H9 (cell line): Measurements from ENCODE around the gene VEZF1. TPM values are rescaled to one million over a fixed set of nuclear protein-coding genes. Genes with fewer than 3 reads are reported as not detected.

ENCODE experiments used
- DNase-seq: peaks from one replicate; pipeline ENCODE4 v3.0.0-alpha.2; 2017
- H2AFZ ChIP-seq: one replicate; pipeline ENCODE4 v1.6.1; 2013; ENCODE audit warnings: mild to moderate bottlenecking, low read length, control low read depth, moderate library complexity
- H2AK5ac ChIP-seq: 2 replicates; pipeline ENCODE4 v1.6.1; 2013; ENCODE audit warnings: low read length, control low read depth, mixed read lengths; ENCODE audit not compliant: insufficient read length
- H2BK120ac ChIP-seq: one replicate; pipeline ENCODE4 v1.6.1; 2013; ENCODE audit warnings: low read depth, mild to moderate bottlenecking, low read length, control low read depth, inconsistent platforms; ENCODE audit not compliant: poor library complexity, severe bottlenecking
- H2BK12ac ChIP-seq: 2 replicates; pipeline ENCODE4 v1.6.1; 2013; ENCODE audit warnings: low read length, control low read depth, mixed read lengths, low read depth; ENCODE audit not compliant: insufficient read length
- H2BK15ac ChIP-seq: 2 replicates; pipeline ENCODE4 v1.6.1; 2013; ENCODE audit warnings: low read depth, low read length, control low read depth
- H2BK20ac ChIP-seq: one replicate; pipeline ENCODE4 v1.6.1; 2013; ENCODE audit warnings: low read depth, mild to moderate bottlenecking, low read length, control low read depth, inconsistent platforms; ENCODE audit not compliant: poor library complexity, severe bottlenecking
- H2BK5ac ChIP-seq: 2 replicates; pipeline ENCODE4 v1.6.1; 2013; ENCODE audit warnings: low read length, control low read depth, mixed read lengths; ENCODE audit not compliant: insufficient read length
- H3K14ac ChIP-seq: 2 replicates; pipeline ENCODE4 v1.6.1; 2013; ENCODE audit warnings: low read length, control low read depth; ENCODE audit not compliant: insufficient read depth
- H3K18ac ChIP-seq: 2 replicates; pipeline ENCODE4 v1.6.1; 2013; ENCODE audit warnings: low read depth, mild to moderate bottlenecking, mixed read lengths, low read length, control low read depth; ENCODE audit not compliant: insufficient read length
- H3K23ac ChIP-seq: 2 replicates; pipeline ENCODE4 v1.6.1; 2013; ENCODE audit warnings: low read length, control low read depth, mixed read lengths, low read depth; ENCODE audit not compliant: insufficient read length
- H3K23me2 ChIP-seq: 2 replicates; pipeline ENCODE4 v1.6.1; 2013; ENCODE audit warnings: low read depth, mild to moderate bottlenecking, mixed read lengths, low read length, control low read depth; ENCODE audit not compliant: insufficient read length, poor library complexity, severe bottlenecking
- H3K27ac ChIP-seq: 2 replicates; pipeline ENCODE4 v1.5.1; 2013; ENCODE audit warnings: low read length, control low read depth, mixed read lengths, low read depth; ENCODE audit not compliant: insufficient read length
- H3K27me3 ChIP-seq: 2 replicates; pipeline ENCODE4 v1.6.1; 2013; ENCODE audit warnings: low read length, control low read depth, inconsistent platforms; ENCODE audit not compliant: insufficient read depth
- H3K4ac ChIP-seq: 2 replicates; pipeline ENCODE4 v1.6.1; 2013; ENCODE audit warnings: low read depth, mild to moderate bottlenecking, control low read depth, inconsistent platforms, low read length, moderate library complexity
- H3K4me1 ChIP-seq: 2 replicates; pipeline ENCODE4 v1.6.1; 2013; ENCODE audit warnings: low read length, control low read depth, inconsistent platforms; ENCODE audit not compliant: insufficient read depth
- H3K4me2 ChIP-seq: 2 replicates; pipeline ENCODE4 v1.6.1; 2013; ENCODE audit warnings: low read length, control low read depth, mixed read lengths; ENCODE audit not compliant: insufficient read length, insufficient read depth
- H3K56ac ChIP-seq: 2 replicates; pipeline ENCODE4 v1.6.1; 2013; ENCODE audit warnings: low read depth, mild to moderate bottlenecking, mixed read lengths, low read length, control low read depth; ENCODE audit not compliant: insufficient read length
- H3K79me1 ChIP-seq: 2 replicates; pipeline ENCODE4 v1.6.1; 2013; ENCODE audit warnings: low read depth, mild to moderate bottlenecking, moderate library complexity, low read length, control low read depth, inconsistent platforms; ENCODE audit not compliant: insufficient read depth, poor library complexity, severe bottlenecking
- H3K79me2 ChIP-seq: 2 replicates; pipeline ENCODE4 v1.6.1; 2013; ENCODE audit warnings: low read length, control low read depth, inconsistent platforms; ENCODE audit not compliant: insufficient read depth
- H3K9ac ChIP-seq: 2 replicates; pipeline ENCODE4 v1.6.1; 2013; ENCODE audit warnings: low read length, control low read depth, mixed read lengths; ENCODE audit not compliant: insufficient read length; ENCODE audit errors: extremely low read depth
- H3K9me3 ChIP-seq: one replicate; pipeline ENCODE4 v1.6.1; 2013; ENCODE audit warnings: low read depth, low read length, inconsistent platforms; ENCODE audit not compliant: control insufficient read depth
- H3T11ph ChIP-seq: one replicate; pipeline ENCODE4 v1.6.1; 2013; ENCODE audit warnings: mild to moderate bottlenecking, low read length, control low read depth, inconsistent platforms
- H4K20me1 ChIP-seq: one replicate; pipeline ENCODE4 v1.6.1; 2013; ENCODE audit not compliant: control insufficient read depth, insufficient read length, insufficient read depth
- H4K5ac ChIP-seq: 2 replicates; pipeline ENCODE4 v1.6.1; 2013; ENCODE audit warnings: low read depth, mild to moderate bottlenecking, mixed read lengths, low read length, control low read depth; ENCODE audit not compliant: insufficient read length
- H4K8ac ChIP-seq: replicated peaks from 2 replicates; pipeline ENCODE4 v1.6.1; 2013; ENCODE audit warnings: low read length, control low read depth, mixed read lengths, low read depth; ENCODE audit not compliant: insufficient read length
- H4K91ac ChIP-seq: 2 replicates; pipeline ENCODE4 v1.6.1; 2013; ENCODE audit warnings: low read depth, mild to moderate bottlenecking, moderate library complexity, mixed read lengths, low read length, control low read depth; ENCODE audit not compliant: insufficient read length
- H3K27ac Mint-ChIP-seq, 3 experiments: 2 replicates in 2 of 3; 3 replicates in 1 of 3; pipeline ENCODE4 v1.8.0; 2020 to 2021; ENCODE audit warnings: mixed read lengths in 3 of 3, mild to moderate bottlenecking in 1 of 3, moderate library complexity in 1 of 3
- H3K27me3 Mint-ChIP-seq: 2 replicates; pipeline ENCODE4 v1.8.0; 2021; ENCODE audit warnings: low read depth, mild to moderate bottlenecking, moderate library complexity, mixed read lengths
- H3K36me3 Mint-ChIP-seq, 3 experiments: 2 replicates in 2 of 3; 3 replicates in 1 of 3; pipeline ENCODE4 v1.8.0; 2020 to 2021; ENCODE audit warnings: low read depth in 3 of 3, mixed read lengths in 3 of 3; ENCODE audit not compliant: insufficient read depth in 1 of 3
- H3K4me1 Mint-ChIP-seq, 2 experiments: 2 replicates each; pipeline ENCODE4 v1.8.0; 2020; ENCODE audit warnings: mixed read lengths in 2 of 2
- H3K4me3 Mint-ChIP-seq, 2 experiments: 2 replicates in 1 of 2; 3 replicates in 1 of 2; pipeline ENCODE4 v1.8.0; 2020 to 2021; ENCODE audit warnings: mild to moderate bottlenecking in 2 of 2, mixed read lengths in 2 of 2, moderate library complexity in 1 of 2
- H3K9me3 Mint-ChIP-seq, 2 experiments: 2 replicates in 1 of 2; 3 replicates in 1 of 2; pipeline ENCODE4 v1.8.0; 2020; ENCODE audit warnings: mild to moderate bottlenecking in 2 of 2, mixed read lengths in 2 of 2, moderate library complexity in 1 of 2
- WGBS: extraction: QIAGEN DNeasy Blood & Tissue Kit; methylation state at CpG from one replicate; pipeline ENCODE4 v1.1.7; 2013; ENCODE audit warnings: missing lambda C conversion rate, low lambda C conversion rate, mixed read lengths; ENCODE audit not compliant: insufficient read length; ENCODE audit errors: extremely low coverage; 5-methylcytosine and 5-hydroxymethylcytosine counted together
- total RNA-seq: library from RNA; stranded (reverse); gene quantifications from 2 replicates; pipeline ENCODE4 v1.2.1, GENCODE V29; 2021
- TF ChIP-seq, protein P1 (sequence below): fragments of 200-600 bp; sonication (generic); conservative IDR thresholded peaks from 3 replicates; pipeline ENCODE4 v1.8.0; 2021; ENCODE audit warnings: antibody characterized with exemption, mild to moderate bottlenecking

VEZF1 gene
- total RNA-seq, 1 experiment from 2014 or later = 58.1 TPM

DNA sequence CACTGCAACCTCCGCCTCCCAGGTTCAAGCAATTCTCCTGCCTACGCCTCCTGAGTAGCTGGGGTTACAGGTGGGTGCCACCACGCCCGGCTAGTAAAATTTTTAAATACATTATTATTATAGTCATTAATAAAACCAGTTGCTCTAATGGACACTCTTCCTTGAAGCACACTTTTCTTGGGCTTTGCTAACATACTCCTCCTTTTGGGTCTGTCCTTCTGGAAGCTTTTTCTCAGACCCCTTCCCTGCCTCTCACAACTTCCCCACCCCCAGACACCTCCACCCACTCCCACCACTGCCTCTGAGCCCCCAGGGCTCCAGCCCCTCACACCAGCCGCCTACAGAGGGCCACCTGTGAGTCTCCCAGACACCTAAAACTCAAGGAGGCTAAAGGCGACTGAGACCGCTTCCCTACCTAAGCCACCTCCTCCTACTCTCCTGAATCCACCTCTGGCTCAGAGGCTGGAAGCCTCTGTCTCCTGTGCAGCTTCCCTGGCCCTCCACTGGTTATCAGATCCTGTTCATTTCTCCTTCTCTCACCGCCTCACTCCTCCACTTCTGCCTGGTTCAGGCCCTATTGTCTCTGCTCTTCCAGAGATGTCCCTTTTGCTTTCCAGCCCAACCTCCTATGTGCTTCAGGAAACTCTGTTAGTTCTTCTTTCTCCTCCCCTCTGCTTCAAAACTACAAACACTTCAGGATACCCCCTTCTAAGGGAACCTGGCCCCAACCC is 30.8 kb downstream of the VEZF1 start:
- H2BK15ac ChIP-seq = no peak overlapping the region
- H3K9ac ChIP-seq = no peak overlapping the region
- H3K27ac ChIP-seq = no peak overlapping the region
- no peaks in the 10 kb centered on the region for H4K20me1 ChIP-seq
- H3K4me1 ChIP-seq = no peaks in the 10 kb centered on the region; the same call in 1 of the 2 replicates
- no peak overlapping the region for H2AK5ac ChIP-seq
- Mint-ChIP-seq H3K36me3 (0 out of 7 replicates have a peak, but pooled peaks cover 0 to 3% (median 0%) of the 10 kb centered on the region in 3 experiments), H3K27me3 (peaks cover 64% of the 10 kb centered on the region), H3K9me3 (peaks cover 0 to 2% of the 10 kb centered on the region in 2 experiments; a peak in 1 of 5 replicates), H3K4me3 (no peak overlapping the region; a peak in 1 of 5 replicates), H3K4me1 (peaks cover 36 to 39% of the 10 kb centered on the region in 2 experiments), H3K27ac (no peak overlapping the region; a peak in 1 of 7 replicates)
- no peak overlapping the region for H4K91ac ChIP-seq
- H3K14ac ChIP-seq = no peak overlapping the region
- no peak overlapping the region for H3T11ph ChIP-seq
- peak; percentile 34 for DNase-seq
- H3K4ac ChIP-seq = no peak overlapping the region
- H2BK20ac ChIP-seq = no peak overlapping the region
- H3K27me3 ChIP-seq = peaks cover 6% of the 10 kb centered on the region
- H4K8ac ChIP-seq = no peak overlapping the region
- no peak overlapping the region for H3K56ac ChIP-seq
- TF ChIP-seq, protein P1, sequence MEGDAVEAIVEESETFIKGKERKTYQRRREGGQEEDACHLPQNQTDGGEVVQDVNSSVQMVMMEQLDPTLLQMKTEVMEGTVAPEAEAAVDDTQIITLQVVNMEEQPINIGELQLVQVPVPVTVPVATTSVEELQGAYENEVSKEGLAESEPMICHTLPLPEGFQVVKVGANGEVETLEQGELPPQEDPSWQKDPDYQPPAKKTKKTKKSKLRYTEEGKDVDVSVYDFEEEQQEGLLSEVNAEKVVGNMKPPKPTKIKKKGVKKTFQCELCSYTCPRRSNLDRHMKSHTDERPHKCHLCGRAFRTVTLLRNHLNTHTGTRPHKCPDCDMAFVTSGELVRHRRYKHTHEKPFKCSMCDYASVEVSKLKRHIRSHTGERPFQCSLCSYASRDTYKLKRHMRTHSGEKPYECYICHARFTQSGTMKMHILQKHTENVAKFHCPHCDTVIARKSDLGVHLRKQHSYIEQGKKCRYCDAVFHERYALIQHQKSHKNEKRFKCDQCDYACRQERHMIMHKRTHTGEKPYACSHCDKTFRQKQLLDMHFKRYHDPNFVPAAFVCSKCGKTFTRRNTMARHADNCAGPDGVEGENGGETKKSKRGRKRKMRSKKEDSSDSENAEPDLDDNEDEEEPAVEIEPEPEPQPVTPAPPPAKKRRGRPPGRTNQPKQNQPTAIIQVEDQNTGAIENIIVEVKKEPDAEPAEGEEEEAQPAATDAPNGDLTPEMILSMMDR = no peak
- H3K79me2 ChIP-seq = no peaks in the 10 kb centered on the region
- H3K23me2 ChIP-seq = peaks cover 22% of the 10 kb centered on the region
- no peak overlapping the region for H3K23ac ChIP-seq
- no CpG with 5 or more reads among the region's 8 CpGs for WGBS
- H3K4me2 ChIP-seq = no peak overlapping the region
- H2BK12ac ChIP-seq = no peak overlapping the region
- H2AFZ ChIP-seq = no peak overlapping the region
- H3K9me3 ChIP-seq = no peaks in the 10 kb centered on the region
- H3K18ac ChIP-seq = no peak overlapping the region
- no peak overlapping the region for H2BK120ac ChIP-seq
- no peaks in the 10 kb centered on the region for H3K79me1 ChIP-seq
- H2BK5ac ChIP-seq = no peak overlapping the region
- no peak overlapping the region for H4K5ac ChIP-seq
